Measurements from ENCODE around the gene FRMPD2.
"Not testable (repeated sequence)": the region's sequence is repeated elsewhere in the genome, so short reads cannot be mapped to it uniquely, and the experiment has no call there.

Gene FRMPD2

DNA sequence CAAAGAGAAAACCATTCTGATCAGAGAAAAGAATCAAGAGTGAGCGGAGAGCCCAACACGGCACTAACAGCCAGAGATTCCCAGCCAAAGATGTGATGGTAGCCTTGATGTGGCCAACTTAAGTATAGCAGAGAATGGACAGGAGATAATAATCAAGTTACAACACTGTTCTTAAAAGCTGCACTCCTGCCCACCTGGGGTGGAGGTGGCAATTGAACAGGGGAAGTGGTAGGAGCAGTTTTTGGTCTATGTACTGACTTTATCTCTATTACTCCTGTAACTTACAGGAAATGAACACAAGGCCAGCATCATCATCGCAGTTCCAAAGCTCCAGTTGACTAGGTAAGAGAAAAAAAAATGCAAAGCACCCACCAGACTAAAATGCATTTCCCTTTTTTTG, 164.2 kb downstream of the FRMPD2 start:
- H3K4me1 ChIP-seq (ENCODE audit: control insufficient read depth, insufficient read depth, low read length, poor library complexity, severe bottlenecking); H3K36me3 ChIP-seq (ENCODE audit: control insufficient read depth, insufficient read depth, low read length); H3K4me3 ChIP-seq (ENCODE audit: extremely low read depth, insufficient read depth, low read length, poor library complexity, severe bottlenecking); H3K9me3 ChIP-seq (ENCODE audit: control insufficient read depth, low read length); H3K27ac ChIP-seq (ENCODE audit: low read depth, low read length, severe bottlenecking): not testable (repeated sequence)
- no CpG with 5 or more reads among the region's 3 CpGs for WGBS, 2 experiments (ENCODE audit: insufficient coverage in 2 of 2)

Data from mesodermal cell (in vitro differentiated cells).